ENCODE results near the gene PPIG.
"Not testable (repeated sequence)": the region's sequence is repeated elsewhere in the genome, so short reads cannot be mapped to it uniquely, and the experiment has no call there.

The PPIG gene

GRCh38 chr2:169596546-169596945 is 12.4 kb downstream of the PPIG start:
- DNase-seq = not testable (repeated sequence)

GRCh38 chr2:169598982-169599381 is 14.8 kb downstream of the PPIG start:
- DNase-seq = no peak

- DNase-seq = no peak
These were observed 15.4 kb downstream of the PPIG start for GRCh38 chr2:169599568-169599967.

GRCh38 chr2:169609264-169609663 is 25.1 kb downstream of the PPIG start:
- no peak for DNase-seq

GRCh38 chr2:169613876-169614275 is 29.7 kb downstream of the PPIG start:
- DNase-seq = no peak

- DNase-seq = not testable (repeated sequence)
These were observed 31.8 kb downstream of the PPIG start for GRCh38 chr2:169615982-169616381.

GRCh38 chr2:169619946-169620345 is 35.8 kb downstream of the PPIG start:
- DNase-seq = no peak

GRCh38 chr2:169620509-169620908 is 36.4 kb downstream of the PPIG start:
- DNase-seq = no peak

GRCh38 chr2:169623235-169623634 is 39.1 kb downstream of the PPIG start:
- no peak for DNase-seq

- no peak for DNase-seq
These were observed 41.6 kb downstream of the PPIG start for GRCh38 chr2:169625781-169626180.

GRCh38 chr2:169636440-169637097 is 52.4 kb downstream of the PPIG start:
- DNase-seq = no peak

GRCh38 chr2:169637620-169638019 is 53.5 kb downstream of the PPIG start:
- DNase-seq = no peak

- DNase-seq = no peak
These were observed 56.0 kb downstream of the PPIG start for GRCh38 chr2:169640104-169640503.

- no peak for DNase-seq
These were observed 57.3 kb downstream of the PPIG start for GRCh38 chr2:169641464-169641863.

GRCh38 chr2:169644173-169644572 is 60.0 kb downstream of the PPIG start:
- DNase-seq = no peak

GRCh38 chr2:169647496-169647895 is 63.3 kb downstream of the PPIG start:
- no peak for DNase-seq

GRCh38 chr2:169649278-169649677 is 65.1 kb downstream of the PPIG start:
- DNase-seq = no peak

GRCh38 chr2:169653636-169654035 is 69.5 kb downstream of the PPIG start:
- no peak for DNase-seq

GRCh38 chr2:169656164-169656563 is 72.0 kb downstream of the PPIG start:
- DNase-seq = no peak

GRCh38 chr2:169658877-169659276 is 74.7 kb downstream of the PPIG start:
- no peak for DNase-seq

GRCh38 chr2:169659320-169659719 is 75.2 kb downstream of the PPIG start:
- peak; percentile 39 for DNase-seq

GRCh38 chr2:169661265-169661664 is 77.1 kb downstream of the PPIG start:
- no peak for DNase-seq

- peak; percentile 73 for DNase-seq
These were observed 78.6 kb downstream of the PPIG start for GRCh38 chr2:169662744-169663143.

GRCh38 chr2:169663247-169663646 is 79.1 kb downstream of the PPIG start:
- DNase-seq = no peak

- no peak for DNase-seq
These were observed 80.4 kb downstream of the PPIG start for GRCh38 chr2:169664600-169664977.
